Kidney tubule cell (primary cell): ENCODE results near the gene GPC6.
"Not testable (repeated sequence)": the region's sequence is repeated elsewhere in the genome, so short reads cannot be mapped to it uniquely, and the experiment has no call there.

Experiments
- DNase-seq: peaks from one replicate; pipeline ENCODE4 v3.0.0-alpha.2; 2018; ENCODE audit warnings: low spot score

GPC6 gene

DNA sequence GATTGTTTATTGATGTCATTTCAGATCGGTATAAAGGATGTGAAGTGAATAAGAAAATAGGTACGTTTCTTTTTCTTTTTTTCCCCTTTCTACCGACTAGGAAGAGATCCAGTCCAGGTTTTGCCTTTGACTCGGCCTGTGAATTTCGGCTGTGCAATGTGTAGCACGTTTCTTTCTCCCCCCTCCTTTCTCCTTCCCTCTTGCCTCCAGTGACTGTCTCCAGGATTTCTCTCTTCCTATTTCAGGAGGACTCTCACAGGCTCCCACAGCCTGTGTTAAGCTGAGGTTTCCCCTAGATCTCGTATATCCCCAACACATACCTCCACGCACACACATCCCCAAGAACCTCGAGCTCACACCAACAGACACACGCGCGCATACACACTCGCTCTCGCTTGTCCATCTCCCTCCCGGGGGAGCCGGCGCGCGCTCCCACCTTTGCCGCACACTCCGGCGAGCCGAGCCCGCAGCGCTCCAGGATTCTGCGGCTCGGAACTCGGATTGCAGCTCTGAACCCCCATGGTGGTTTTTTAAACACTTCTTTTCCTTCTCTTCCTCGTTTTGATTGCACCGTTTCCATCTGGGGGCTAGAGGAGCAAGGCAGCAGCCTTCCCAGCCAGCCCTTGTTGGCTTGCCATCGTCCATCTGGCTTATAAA, at the start of gene GPC6:
TSS of gene GPC6 (plus strand) at position 185 of the 657 bp plus-strand sequence.
- peak; percentile 93 for DNase-seq

DNA sequence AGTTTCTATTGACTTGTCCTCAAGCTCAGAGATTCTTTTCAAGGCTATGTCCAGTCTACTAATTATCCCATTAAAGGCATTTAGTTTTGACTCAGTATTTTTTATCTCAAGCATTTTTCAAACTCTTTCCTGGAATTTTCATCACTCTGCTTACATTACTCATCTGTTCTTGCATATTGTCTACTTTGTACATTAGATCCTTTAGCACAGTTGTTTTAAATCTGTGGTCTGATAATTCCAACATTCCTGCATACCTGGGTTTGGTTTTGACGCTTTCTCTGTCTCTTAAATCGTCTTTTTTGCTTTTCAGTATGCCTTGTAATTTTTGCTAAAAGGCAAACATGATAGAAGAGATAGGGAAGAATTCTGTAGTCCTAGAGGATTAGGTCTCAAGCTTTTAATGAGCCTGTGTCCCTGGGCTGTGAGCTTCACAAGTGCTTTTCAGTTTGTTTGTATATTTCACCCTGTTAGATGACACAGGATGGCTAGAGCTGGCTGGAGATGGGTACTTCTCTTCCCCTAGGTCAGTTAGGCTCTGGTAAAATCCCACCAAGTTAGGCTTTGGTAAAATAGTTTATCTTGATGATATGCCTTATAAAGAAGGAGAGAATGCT, 46.1 kb upstream of the GPC6 start:
- no peak for DNase-seq

DNA sequence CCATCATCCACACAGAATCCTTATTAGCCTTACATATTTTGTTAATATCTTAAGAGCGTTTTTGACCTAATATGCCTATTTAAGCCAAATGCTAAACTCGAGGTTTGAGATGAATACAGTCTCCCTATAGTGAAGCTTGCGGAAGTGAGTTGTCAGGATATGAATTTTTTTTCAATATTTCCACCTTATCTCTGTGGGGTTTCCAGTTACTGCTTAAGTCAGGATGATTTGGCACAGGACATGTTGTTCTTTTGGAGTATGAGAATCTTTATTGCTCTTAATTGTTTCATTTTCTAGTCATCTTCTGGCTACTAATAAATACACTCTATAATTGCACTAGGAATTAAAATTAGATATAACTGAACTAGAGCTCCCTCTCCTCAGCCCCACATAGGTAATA, 44.2 kb upstream of the GPC6 start:
- DNase-seq = no peak

DNA sequence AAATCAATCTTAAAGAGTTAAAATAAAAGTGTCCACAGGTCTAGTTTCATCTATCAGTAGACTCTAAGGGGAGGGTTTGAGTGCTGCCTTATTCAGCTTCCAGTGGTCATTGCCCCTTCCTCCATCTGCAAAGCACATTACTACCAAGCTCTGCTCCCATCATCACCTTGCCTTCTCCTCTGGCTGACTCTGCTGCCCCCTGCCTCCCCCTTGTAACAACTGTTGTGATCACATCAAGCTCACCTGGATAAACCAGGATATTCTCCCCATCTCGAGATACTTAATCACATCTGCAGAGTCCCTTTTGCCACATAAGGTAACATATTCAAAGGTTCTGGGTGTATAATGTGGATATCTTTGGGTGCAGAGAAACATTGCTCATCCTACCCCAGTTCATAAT, 43.3 kb upstream of the GPC6 start:
- DNase-seq = no peak

DNA sequence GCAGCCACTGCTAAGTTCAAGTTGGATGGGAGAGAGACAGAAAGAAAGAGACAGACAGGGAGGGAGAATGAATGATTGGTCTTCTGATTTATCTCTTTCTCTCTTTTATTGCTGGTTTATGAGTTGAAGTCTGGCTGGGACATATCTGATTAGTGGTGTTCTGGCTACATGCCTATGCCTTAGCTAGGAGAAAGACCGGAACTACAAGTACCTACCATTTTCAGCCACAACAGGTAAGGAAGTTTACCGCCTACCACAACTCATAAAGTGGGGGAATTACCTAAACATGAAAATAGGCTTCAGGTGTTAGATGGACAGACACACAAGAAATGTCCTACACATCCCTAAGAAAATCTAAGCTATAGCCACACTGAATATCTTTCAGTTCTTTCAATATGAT, 36.6 kb upstream of the GPC6 start:
- no peak for DNase-seq

DNA sequence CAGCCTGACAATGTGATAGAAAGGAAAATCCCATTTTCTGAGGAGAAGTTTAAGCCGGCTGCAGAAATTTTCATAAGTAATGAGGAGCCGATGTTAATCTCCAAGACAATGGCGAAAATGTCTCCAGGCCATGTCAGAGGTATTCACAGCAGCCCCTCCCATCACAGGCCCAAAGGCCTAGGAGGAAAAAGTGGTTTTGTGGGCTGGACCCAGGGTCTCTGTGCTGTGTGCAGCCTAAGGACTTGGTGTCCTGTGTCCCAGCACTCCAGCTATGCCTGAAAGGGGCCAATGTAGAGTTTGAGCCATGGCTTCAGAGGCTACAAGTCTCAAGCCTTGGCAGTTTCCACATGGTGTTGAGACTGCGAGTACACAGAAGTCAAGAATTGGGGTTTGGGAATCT, 32.9 kb upstream of the GPC6 start:
- no peak for DNase-seq

DNA sequence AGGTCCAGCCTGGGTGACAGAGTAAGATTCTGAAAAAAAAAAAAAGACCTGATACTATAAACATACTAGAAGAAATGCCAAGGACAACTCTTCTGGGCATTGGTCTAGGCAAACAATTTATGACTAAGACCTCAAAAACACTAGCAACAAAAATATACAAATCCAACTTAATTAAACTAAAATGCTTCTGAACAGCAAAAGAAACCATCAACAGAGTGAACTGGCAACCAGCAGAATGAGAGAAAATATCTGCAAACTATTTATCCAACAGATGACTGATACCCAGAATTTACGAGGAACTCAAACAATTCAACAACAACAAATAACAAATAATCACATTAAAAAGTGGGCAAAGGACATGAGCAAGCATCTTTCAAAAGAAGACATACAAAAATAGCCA, 26.8 kb upstream of the GPC6 start:
- DNase-seq = no peak

DNA sequence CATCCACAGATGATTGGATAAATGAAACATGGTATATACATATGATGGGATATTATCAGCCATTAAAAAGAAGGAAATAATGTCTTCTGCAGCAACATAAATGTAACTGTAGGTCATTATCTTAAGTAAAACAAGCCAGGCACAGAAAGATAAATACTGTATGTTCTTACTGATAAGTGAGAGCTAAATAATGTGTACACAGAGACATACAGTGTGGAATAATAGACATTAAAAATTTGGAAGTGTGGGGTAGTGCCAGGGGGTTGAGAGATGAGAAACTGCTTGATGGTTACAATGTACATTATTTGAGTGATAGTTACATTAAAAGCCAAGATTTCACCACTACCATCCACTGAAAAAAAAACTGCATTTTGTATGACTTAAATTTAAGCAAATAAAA, 26.0 kb upstream of the GPC6 start:
- no peak for DNase-seq

DNA sequence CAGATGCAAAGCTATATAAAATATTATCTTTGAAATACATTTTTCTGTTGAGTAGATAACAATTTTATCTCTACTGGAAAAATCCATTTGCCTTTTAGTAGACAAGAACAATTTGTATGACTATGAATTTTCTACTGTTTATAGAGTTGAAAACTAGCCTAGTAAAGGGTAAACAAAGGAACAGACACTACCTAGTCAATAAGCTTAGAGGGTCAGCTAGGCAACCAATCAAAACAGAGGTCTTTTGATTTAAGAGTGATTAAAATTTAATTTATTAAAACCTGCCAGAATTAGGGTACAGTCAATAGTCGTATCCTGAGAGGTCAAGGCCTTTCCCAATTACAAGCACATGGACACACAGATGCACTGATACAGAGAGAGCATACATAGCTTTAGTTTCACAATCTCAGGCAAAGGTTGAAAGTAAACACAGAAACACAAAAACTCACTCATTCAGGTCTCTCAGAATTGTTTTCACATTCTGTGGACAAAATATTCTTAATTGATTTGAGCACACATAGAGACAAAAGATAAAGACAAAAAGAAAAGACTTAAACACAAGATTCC, 24.5 kb upstream of the GPC6 start:
- DNase-seq = no peak

DNA sequence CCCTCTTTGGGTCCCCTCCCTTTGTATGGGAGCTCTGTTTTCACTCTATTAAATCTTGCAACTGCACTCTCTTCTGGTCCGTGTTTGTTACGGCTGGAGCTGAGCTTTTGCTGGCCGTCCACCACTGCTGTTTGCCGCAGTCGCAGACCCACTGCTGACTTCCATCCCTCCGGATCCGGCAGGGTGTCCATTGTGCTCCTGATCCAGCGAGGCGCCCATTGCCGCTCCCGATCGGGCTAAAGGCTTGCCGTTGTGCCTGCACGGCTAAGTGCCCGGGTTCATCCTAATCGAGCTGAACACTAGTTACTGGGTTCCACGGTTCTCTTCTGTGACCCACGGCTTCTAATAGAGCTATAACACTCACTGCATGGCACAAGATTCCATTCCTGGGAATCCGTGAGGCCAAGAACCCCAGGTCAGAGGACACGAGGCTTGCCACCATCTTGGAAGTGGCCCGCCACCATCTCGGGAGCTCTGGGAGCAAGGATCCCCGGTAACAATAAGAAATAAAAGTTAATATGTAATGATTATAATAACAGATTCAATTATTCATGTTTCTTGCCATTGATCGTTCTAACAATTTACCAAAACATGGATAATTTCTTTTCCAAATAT, 19.7 kb upstream of the GPC6 start:
- DNase-seq = not testable (repeated sequence)

DNA sequence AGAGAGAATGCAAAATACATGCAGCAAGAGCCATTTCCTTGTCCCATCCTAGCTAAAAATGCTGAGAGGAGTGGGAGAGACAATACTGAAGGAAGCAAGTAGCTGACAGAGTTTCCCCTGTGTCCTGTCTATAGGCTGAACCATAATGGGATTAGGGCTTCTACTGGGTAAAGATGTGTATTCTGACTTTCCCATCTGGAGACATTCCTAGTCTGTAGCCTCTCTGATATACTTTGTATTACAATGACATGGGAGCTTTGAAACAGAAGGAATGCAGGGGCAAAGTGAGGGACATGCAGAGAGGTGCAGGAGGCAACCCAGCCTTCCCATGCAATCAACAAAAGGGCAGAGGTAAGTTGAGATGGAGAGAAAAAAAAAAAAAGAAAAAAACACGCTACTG, 10.5 kb upstream of the GPC6 start:
- DNase-seq = no peak

DNA sequence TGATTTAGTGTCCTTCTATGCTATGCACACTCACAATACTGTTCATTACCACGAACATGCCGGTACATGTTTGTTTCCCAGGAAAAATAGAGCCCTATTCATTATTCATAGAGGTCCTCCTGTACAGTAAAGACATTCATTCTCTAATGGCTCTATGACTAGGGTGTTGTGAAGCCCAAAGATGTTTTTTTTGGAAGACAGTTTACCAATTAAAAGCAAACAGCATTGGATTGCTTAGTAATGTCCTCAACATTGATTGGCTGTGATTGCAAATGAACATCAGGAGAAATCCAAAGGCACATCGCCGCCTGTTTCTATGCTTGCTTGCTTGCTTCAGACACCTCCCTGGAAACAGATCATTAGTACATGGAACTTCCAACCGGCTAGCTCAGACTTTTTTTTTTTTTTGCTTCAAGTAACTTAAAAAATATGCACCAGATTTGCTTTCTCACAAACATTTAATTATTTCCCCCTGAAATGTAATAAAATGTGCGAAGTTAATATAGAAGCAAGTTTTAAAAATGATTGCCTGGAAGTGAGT, 8.8 kb upstream of the GPC6 start:
- no peak for DNase-seq

DNA sequence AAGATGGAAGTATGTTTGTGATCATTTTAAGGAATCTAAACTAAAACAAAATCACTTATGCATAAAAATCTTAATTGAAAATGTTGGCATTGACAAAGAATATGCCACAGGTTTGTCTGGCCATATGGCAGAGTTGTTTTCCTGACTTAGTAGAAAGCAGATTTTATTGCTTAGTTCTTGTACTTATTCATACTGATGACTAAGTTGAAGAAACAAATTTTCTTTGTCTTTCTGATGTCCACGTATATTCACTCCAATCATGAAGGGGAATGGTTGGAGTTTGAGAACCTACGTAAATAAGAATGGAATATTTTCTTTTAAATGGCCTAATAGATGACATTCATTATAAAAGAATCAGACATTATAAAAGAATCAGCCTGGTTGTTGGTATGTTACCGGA, 8.0 kb upstream of the GPC6 start:
- no peak for DNase-seq

DNA sequence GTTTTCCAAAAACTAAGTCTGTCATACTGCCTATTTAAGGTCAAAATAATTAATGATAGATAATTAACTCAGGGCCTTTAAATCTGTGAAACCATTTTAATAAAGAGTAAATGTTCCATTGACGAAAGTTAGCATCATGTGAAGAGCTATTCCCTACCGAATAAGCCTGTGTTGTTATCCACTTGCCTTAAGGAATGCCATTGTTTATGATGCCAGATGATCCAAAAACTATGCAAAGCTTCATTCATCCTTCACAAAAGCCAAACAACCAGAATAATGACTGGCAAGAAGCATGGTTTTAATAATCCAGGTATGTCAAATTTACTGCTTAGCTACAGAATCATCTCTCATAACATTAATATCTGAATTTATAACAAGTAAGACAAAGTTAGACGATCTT, 6.5 kb upstream of the GPC6 start:
- no peak for DNase-seq

DNA sequence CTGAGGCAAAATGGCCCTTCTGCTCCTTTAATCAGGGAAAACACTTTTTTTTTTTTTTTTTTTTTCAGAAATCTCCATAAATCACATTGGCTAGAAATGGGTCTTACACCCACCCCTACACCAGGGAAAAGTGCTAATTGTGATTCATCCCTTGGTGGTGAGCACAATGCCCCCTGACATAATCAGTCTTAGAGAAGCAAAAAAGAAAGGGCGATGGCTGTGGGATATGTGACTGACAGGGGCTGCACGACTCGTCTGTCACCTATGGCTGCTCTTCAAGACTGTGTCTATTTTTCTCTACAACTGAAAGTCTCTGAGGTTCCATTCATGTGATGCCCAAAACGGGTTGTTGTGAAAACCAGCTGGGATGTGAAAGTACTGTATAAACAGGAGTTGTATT, 3.6 kb upstream of the GPC6 start:
- DNase-seq = no peak

DNA sequence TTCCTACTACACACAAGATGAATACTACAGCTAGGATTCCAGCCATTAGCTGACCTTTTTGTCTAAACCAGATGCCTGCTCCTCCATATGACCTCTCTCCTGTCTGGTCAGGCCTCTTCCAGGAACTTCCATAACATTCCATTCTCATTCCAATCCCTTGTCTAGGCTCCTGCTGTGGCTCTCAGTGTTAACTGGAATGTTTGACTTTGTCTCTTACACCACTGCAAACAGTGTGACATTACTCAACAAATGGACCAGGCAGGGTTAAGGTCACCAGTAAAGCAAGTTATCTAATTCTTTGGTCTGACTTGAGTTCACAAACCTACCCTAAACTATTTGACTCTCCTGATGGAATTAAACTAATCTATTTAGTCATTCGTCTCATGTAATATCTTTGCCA, 2.1 kb upstream of the GPC6 start:
- peak; percentile 89 for DNase-seq

DNA sequence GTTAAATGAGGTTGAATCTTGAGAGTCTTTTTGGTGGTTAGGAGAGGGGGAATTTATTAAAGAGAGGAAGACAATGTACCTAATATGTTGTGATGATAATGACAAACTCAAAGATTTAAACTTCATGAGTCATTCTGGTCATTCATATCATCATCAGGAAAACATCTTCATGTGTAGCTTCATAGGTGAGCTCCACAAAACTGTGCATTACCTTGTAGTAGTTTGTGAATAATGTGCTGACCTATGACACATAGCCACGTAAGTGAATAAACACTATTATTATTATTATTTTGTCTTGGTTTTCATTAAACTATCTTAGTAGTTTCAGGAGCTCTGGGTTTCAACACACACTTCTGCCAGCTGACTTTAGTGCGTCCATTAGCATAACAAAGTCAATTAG, 997 bp upstream of the GPC6 start:
- peak; percentile 66 for DNase-seq

DNA sequence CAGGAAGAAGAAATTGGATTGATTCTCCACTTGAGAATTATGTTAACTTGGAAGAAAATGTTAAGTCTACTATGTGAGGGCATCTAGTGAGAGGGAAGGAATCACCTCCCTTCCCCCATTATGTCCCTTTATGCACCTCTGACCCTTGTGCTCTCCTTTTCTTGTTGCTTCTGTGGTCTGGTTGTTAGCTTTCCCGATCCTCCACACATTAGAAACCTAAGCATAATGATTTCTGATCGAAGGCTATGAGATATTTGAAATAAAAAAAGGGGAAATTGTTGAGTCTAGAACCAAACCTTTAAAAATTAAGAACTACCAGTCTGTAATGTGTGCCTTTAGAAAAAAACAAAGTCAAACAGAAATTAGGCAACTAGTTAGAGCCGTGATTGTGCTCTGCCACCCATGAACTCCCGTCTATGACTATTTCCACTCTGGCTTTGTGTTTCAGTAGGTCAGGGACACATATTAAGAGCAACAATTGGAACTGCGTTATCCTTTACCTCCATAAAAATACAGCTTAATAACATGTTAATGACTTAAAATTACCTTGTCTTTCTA, 463 bp upstream of the GPC6 start:
- DNase-seq = no peak

DNA sequence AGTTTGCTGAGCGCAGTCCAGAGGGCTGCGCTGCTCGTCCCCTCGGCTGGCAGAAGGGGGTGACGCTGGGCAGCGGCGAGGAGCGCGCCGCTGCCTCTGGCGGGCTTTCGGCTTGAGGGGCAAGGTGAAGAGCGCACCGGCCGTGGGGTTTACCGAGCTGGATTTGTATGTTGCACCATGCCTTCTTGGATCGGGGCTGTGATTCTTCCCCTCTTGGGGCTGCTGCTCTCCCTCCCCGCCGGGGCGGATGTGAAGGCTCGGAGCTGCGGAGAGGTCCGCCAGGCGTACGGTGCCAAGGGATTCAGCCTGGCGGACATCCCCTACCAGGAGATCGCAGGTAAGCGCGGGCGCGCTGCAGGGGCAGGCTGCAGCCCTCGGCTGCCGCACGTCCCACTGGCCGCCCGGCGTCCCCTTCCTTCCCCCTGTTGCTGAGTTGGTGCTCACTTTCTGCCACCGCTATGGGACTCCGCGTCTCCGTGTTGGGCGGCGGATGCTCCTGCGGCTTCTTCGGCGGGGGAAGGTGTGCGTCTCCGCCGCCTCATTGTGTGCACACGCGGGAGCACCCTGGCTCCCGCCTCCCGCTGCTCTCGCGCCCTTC, 772 bp downstream of the GPC6 start:
- peak; percentile 76 for DNase-seq

DNA sequence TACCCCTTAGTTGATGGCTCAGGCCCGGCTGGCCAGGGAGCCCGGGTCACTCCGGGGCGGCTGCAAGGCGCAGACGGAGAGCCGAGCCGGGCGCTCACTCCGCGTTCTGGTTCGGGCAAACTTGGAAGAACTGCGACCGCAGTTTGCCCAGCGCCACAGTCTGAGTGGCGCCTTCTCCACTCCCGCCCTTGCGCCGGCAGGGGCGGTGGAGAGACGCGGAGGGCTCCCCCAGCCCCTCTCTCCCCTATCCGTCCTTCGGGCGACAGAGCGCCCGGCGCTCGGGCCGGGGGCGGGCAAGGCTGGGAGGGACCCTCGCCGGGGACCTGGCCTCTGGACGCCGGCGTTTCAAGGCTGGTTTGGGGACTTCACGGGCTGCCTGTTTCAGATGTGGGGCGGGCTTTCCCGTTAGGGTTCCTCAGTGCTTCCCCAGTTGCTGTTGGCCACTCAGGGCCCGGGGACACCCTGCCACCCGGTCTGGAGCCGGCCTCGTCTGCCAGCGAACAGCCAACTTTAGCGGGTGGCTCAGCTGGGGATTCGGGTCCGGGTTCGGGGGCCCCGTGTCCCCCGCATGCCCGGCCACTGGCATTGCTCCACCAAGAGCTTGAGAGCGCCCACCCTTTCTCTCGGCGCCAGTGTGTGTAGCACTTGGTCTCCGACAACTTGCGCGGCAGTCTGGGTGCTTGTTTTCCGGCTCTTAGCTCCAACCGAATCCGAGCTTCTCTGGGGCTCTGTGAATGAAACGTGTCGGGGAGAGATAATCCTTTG, 1.5 kb downstream of the GPC6 start:
- DNase-seq = peak; percentile 82

DNA sequence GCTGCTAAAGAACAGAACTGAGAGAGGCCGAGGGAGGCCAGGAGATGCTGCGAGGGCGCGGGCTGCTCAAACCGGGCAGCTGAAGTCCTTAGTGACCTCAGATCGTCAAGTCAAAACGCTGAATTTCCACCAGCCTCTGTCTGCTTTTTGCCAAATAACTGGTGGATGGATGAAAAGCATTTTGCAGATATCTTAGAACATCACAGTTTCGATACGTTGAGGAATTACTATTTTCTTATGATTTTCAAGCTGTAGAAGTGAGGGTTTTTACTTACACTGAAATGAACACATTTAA, 2.0 kb downstream of the GPC6 start:
- DNase-seq = no peak

DNA sequence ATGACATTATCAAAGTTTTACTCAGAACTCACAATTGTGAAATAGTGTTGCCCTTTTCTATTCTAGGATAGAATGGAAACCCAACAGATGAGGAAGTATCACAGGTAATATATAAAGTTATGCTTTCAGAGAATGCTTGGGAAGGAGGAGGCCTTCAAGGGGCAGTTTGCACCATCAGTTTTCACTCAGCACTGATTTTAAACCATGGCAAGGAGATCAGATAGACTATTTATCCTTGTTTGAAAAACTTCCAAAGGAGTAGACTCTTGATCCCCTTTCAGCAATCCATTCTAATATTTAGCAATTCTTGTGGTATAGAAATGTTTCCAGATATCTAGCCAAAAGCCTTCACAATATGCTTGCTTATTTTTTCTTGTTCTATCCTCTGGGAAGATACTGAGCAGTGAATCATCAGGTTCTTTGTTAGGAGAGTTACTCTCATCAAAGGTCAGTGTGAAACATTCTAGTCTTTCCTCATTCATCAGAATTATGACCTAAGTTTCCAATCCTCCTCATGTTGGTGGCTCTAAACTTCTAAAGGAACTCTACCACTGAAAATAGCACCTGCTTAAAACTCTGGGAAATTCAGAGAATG, 3.8 kb downstream of the GPC6 start:
- peak; percentile 74 for DNase-seq
